ENCODE results near the gene SRSF2. TPM values are rescaled to one million over a fixed set of nuclear protein-coding genes. Genes with fewer than 3 reads are reported as not detected.
"Not testable (repeated sequence)": the region's sequence is repeated elsewhere in the genome, so short reads cannot be mapped to it uniquely, and the experiment has no call there.

SRSF2 gene
- total and polyA plus RNA-seq, 11 donors, result 67.0 to 155 (median 79.5) TPM

DNA sequence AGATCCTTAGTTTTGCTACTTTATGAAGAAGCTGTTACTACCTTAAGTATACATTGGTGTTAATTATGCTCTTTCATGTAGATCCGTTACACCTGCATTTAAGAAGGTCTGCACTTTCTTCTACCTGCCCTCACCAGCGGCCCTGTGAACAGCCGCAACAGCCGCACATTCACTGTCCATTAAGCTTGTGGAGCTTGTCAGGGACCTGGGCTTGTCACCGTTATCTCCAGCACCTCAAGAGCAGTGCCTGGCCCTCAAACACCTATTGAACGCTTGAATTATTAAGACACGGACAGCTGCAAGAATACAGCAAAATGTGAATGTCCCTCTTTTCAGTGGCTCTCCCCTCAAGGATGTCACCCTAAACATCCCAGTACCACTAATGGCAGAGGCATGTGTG, 23.4 kb downstream of the SRSF2 start:
- DNase-seq (peak in 1 of 5 donors; percentile 4), ATAC-seq (no peak)
- no peaks in the 10 kb centered on the region for H3K27me3 ChIP-seq
- intact Hi-C loops (cut with DNase I), result loop anchor here in 9 of 10 donors (2.0 to 10.0 kb wide), 9 partner anchors 25 to 189 kb away; a partner anchor contains a TSS
- H3K36me3 ChIP-seq, result peaks cover 0 to 60% (median 58%) of the 10 kb centered on the region in 9 donors
- no peak overlapping the region for H3K4me3 ChIP-seq
- no peaks in the 10 kb centered on the region for H3K9me3 ChIP-seq
- no peak for TF ChIP-seq POLR2A (IDR thresholded peaks at IDR 0.05)
- TF ChIP-seq CTCF (IDR thresholded peaks at IDR 0.05), result no peak
- peak overlapping the region in 2 of 12 donors; percentile 65 to 77 for H3K27ac ChIP-seq
- H3K4me1 ChIP-seq, result peaks cover 12 to 75% (median 48%) of the 10 kb centered on the region in 12 donors
- WGBS, 4 donors, result 79 to 85% (median 81%) methylated on average over 7 of the region's 7 CpGs

DNA sequence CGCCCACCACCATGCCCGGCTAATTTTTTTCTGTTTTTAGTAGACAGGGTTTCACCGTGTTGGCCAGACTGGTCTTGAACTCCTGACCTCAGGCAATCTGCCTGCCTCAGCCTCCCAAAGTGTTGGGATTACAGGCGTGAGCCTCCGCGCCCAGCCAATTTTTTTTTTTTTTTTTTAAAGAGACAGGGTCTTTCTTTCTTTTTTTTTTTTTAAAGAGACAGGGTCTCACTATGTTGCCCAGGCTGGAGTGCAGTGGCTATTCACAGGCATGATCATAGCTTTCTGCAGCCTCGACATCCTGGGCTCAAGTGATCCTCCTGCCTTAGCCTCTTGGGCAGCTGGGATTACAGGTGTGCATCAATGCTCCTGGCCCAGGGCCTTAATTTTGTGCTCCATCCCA, 24.8 kb downstream of the SRSF2 start:
- H3K27me3 ChIP-seq, ATAC-seq, H3K9me3 ChIP-seq, H3K4me3 ChIP-seq: not testable (repeated sequence)
- peak in 1 of 5 donors; percentile 9 for DNase-seq
- Histone ChIP-seq H3K27ac (peak overlapping the region in 11 of 12 donors; percentile 5 to 92 (median 89)), H3K4me1 (peaks cover 12 to 85% (median 62%) of the 10 kb centered on the region in 12 donors), H3K36me3 (peaks cover 0 to 49% (median 44%) of the 10 kb centered on the region in 9 donors)
- WGBS, 4 donors, result 58 to 66% (median 64%) methylated on average over 7 of the region's 7 CpGs
- intact Hi-C loops (cut with DNase I), result loop anchor here in 9 of 10 donors (2.0 to 10.0 kb wide), 9 partner anchors 24 to 188 kb away; a partner anchor contains a TSS

DNA sequence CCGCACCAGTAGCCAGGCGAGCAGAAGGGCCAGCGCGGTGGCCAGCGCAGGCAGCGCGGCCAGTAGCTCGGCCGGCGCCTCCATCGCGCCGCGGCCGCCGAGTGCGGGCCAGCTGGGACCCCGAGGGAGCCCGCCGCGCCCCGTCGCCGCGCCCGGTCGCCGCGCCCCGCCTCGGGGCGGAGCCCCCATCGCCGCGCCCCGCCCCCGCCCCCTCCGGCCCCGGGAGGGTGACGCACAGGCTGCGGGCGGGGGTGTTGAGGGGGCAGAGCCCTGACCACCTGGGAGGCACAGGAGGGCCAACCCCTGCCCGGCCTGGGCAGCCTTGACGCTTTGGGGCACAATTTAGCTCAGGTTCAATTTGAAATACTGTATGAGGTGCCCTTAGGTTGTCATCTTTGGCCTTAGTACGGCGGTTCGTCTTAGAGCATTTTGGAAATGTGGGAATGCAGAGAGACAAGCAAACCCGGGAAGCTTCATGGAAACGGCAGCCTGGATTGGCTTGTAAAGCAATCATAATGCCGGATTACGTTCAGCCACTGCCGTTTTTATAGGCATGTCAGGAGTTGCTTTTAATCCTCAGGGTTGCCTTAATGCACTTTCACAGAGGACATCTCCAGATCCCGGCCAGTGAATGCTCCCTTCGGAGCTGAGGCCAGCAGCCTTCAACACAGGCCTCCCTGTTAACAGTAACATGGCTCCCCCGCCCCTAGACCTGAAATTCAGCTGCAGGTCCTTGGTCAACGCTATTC, 26.1 kb downstream of the SRSF2 start, which contains the start of gene MXRA7:
Gene MXRA7, minus strand, starts transcription at position 103 of the 749 bp plus-strand sequence. Its CDS starts 19 bp downstream, at position 84.
- DNase-seq (peak; percentile 81 to 89 (median 85)), ATAC-seq (peak; percentile 16 to 68 (median 66))
- H3K27me3 ChIP-seq, result no peaks in the 10 kb centered on the region
- intact Hi-C loops (cut with DNase I), result loop anchor here in 8 of 10 donors (5.0 to 10.0 kb wide), 8 partner anchors 34 to 186 kb away; a partner anchor contains a TSS
- peak within 1 kb of the TSS; percentile 80 to 99 (median 96) for H3K27ac ChIP-seq
- TF ChIP-seq CTCF (IDR thresholded peaks at IDR 0.05) (no peak), POLR2A (IDR thresholded peaks at IDR 0.05) (no peak)
- H3K4me3 ChIP-seq, result peak within 1 kb of the TSS; percentile 35 to 98 (median 78)
- H3K36me3 ChIP-seq, result peaks cover 0 to 40% (median 31%) of the 10 kb centered on the region in 9 donors
- WGBS, 4 donors, result 3 to 10% (median 5%) methylated on average over 10 to 54 of the region's 56 CpGs
- no peaks in the 10 kb centered on the region for H3K9me3 ChIP-seq
- peaks cover 10 to 81% (median 59%) of the 10 kb centered on the region in 12 donors for H3K4me1 ChIP-seq

- ATAC-seq (peak in 2 of 4 donors; percentile 5 to 6), DNase-seq (peak in 2 of 5 donors; percentile 23 to 28)
- Histone ChIP-seq H3K4me3 (peak overlapping the region; percentile 35 to 98 (median 78)), H3K4me1 (peaks cover 6 to 81% (median 56%) of the 10 kb centered on the region in 12 donors), H3K27ac (peak overlapping the region; percentile 80 to 99 (median 96)), H3K36me3 (peaks cover 0 to 32% (median 23%) of the 10 kb centered on the region in 9 donors)
- WGBS, 4 donors, result 1 to 4% (median 2%) methylated on average over 20 to 50 of the region's 79 CpGs
- intact Hi-C loops (cut with DNase I), result loop anchor here in 8 of 10 donors (1.0 to 10.0 kb wide), 10 partner anchors 9 to 185 kb away; a partner anchor contains a TSS
- peak in 1 of 2 donors; percentile 11 for TF ChIP-seq POLR2A (IDR thresholded peaks at IDR 0.05)
- not testable (repeated sequence) for H3K9me3 ChIP-seq, H3K27me3 ChIP-seq
Measured at GRCh38 chr17:76709951-76710862, 26.9 kb downstream of the SRSF2 start.
